MCF 10A (cell line): ENCODE data around the gene IKBKE. TPM values are rescaled to one million over a fixed set of nuclear protein-coding genes. Genes with fewer than 3 reads are reported as not detected.

Experiments
- BruUV-seq: library from RNA; stranded (reverse); fragments of 400-500 nt; replicated peaks from 2 replicates; lab custom pipeline; 2021; lab: Mats Ljungman, UMichigan
- CTCF ChIA-PET: fragments of 300-600 bp; sonication (Branson Sonifier 250); formaldehyde crosslinking; extraction: SDS; loops from one replicate; lab custom pipeline; 2021; ENCODE audit warnings: antibody characterized with exemption, inconsistent platforms; lab: Yijun Ruan, JAX
- POLR2A ChIA-PET: fragments of 300-600, 350-650 bp; sonication (Branson Sonifier 250); formaldehyde crosslinking; extraction: SDS; loops from one replicate; lab custom pipeline; 2020; ENCODE audit warnings: antibody characterized with exemption, inconsistent platforms; lab: Yijun Ruan, JAX
- DNase-seq: peaks from one replicate; pipeline ENCODE4 v3.0.0-alpha.2; 2018; ENCODE audit not compliant: unreplicated experiment
- H3K27ac Mint-ChIP-seq: one replicate; pipeline ENCODE4 v1.8.0; 2022; ENCODE audit warnings: mild to moderate bottlenecking, low read depth, mixed read lengths; ENCODE audit not compliant: unreplicated experiment
- H3K27me3 Mint-ChIP-seq: one replicate; pipeline ENCODE4 v1.8.0; 2022; ENCODE audit warnings: mixed read lengths; ENCODE audit not compliant: insufficient read depth, unreplicated experiment
- H3K36me3 Mint-ChIP-seq: one replicate; pipeline ENCODE4 v1.8.0; 2022; ENCODE audit warnings: mild to moderate bottlenecking, moderate library complexity, mixed read lengths; ENCODE audit not compliant: insufficient read depth, unreplicated experiment
- H3K4me1 Mint-ChIP-seq: one replicate; pipeline ENCODE4 v1.8.0; 2022; ENCODE audit warnings: mixed read lengths; ENCODE audit not compliant: insufficient read depth, unreplicated experiment
- H3K4me3 Mint-ChIP-seq: one replicate; pipeline ENCODE4 v1.8.0; 2022; ENCODE audit warnings: mild to moderate bottlenecking, moderate library complexity, mixed read lengths; ENCODE audit not compliant: unreplicated experiment
- H3K9me3 Mint-ChIP-seq: one replicate; pipeline ENCODE4 v1.8.0; 2022; ENCODE audit warnings: mixed read lengths; ENCODE audit not compliant: unreplicated experiment
- CTCF ChIP-seq: fragments of 200-600 bp; IDR thresholded peaks from one replicate; pipeline ENCODE4 v1.8.0; 2022; ENCODE audit warnings: antibody characterized with exemption, mild to moderate bottlenecking; ENCODE audit not compliant: unreplicated experiment
- intact Hi-C: fragments of 100-400 bp; cut with micrococcal nuclease; formaldehyde crosslinking; loops from 2 replicates; pipeline ENCODE4 v1.14.1; 2022
- total RNA-seq: library from RNA; stranded (reverse); gene quantifications from 2 replicates; pipeline ENCODE4 v1.2.3, GENCODE V29; 2022

IKBKE gene
- total RNA-seq, 1 experiment from 2014 or later, result 12.1 TPM

GRCh38 chr1:206505702-206506355, 35.6 kb downstream of the IKBKE start:
- Mint-ChIP-seq H3K27me3 (no peaks in the 10 kb centered on the region), H3K4me3 (peak overlapping the region; percentile 72), H3K27ac (no peak overlapping the region), H3K4me1 (peaks cover 65% of the 10 kb centered on the region), H3K36me3 (peaks cover 9% of the 10 kb centered on the region), H3K9me3 (no peaks in the 10 kb centered on the region)
- intact Hi-C loops, result loop anchor here (1.0 to 10.0 kb wide), 3 partner anchors 38 to 299 kb away; no protein-coding TSS in a partner anchor
- ChIA-PET POLR2A (interaction anchor here (1.1 to 1.8 kb wide), 6 partner anchors 9 to 107 kb away, joined by 3 to 8 read pairs (median 4); partner anchors contain the start of gene IKBKE), CTCF (interaction anchor here (0.6 to 21.4 kb wide), 38 partner anchors 9 to 1155 kb away, joined by 3 to 851 read pairs (median 4); no protein-coding TSS in a partner anchor)
- no TSS peak for BruUV-seq
- TF ChIP-seq CTCF, result peak; percentile 75
- DNase-seq, result peak; percentile 69

GRCh38 chr1:206506405-206507283, 36.4 kb downstream of the IKBKE start:
- no TSS peak for BruUV-seq
- intact Hi-C loops, result loop anchor here (1.0 to 10.0 kb wide), 3 partner anchors 38 to 298 kb away; no protein-coding TSS in a partner anchor
- ChIA-PET POLR2A (interaction anchor here (0.7 to 1.8 kb wide), 18 partner anchors 8 to 402 kb away, joined by 3 to 8 read pairs (median 4); partner anchors contain the start of gene IKBKE), CTCF (interaction anchor here (0.6 to 21.4 kb wide), 34 partner anchors 8 to 475 kb away, joined by 3 to 851 read pairs (median 4); no protein-coding TSS in a partner anchor)
- no peaks in the 10 kb centered on the region for H3K27me3 Mint-ChIP-seq
- no peaks in the 10 kb centered on the region for H3K9me3 Mint-ChIP-seq
- H3K4me1 Mint-ChIP-seq, result peaks cover 65% of the 10 kb centered on the region
- peaks cover 9% of the 10 kb centered on the region for H3K36me3 Mint-ChIP-seq
- peak overlapping the region; percentile 72 for H3K4me3 Mint-ChIP-seq
- no peak overlapping the region for H3K27ac Mint-ChIP-seq
- DNase-seq, result no peak
- no peak for TF ChIP-seq CTCF

GRCh38 chr1:206507284-206508129, 37.2 kb downstream of the IKBKE start, which contains the start of gene RASSF5:
Gene RASSF5 (plus strand): TSS chr1:206507531. CDS start chr1:206507603, 72 bp downstream.
- DNase-seq, result peak; percentile 87
- no peaks in the 10 kb centered on the region for H3K9me3 Mint-ChIP-seq
- H3K36me3 Mint-ChIP-seq, result peaks cover 9% of the 10 kb centered on the region
- CTCF ChIA-PET, result interaction anchor here (0.6 to 21.4 kb wide), 15 partner anchors 12 to 259 kb away, joined by 3 to 851 read pairs (median 4); no protein-coding TSS in a partner anchor
- peak within 1 kb of the TSS; percentile 72 for H3K4me3 Mint-ChIP-seq
- H3K4me1 Mint-ChIP-seq, result peaks cover 74% of the 10 kb centered on the region
- H3K27ac Mint-ChIP-seq, result peak within 1 kb of the TSS; percentile 72
- intact Hi-C loops, result loop anchor here (10.0 kb wide), 1 partner anchor 297 kb away; no protein-coding TSS in a partner anchor
- POLR2A ChIA-PET, result interaction anchor here (0.7 to 1.8 kb wide), 15 partner anchors 9 to 401 kb away, joined by 3 to 5 read pairs (median 3); partner anchors contain the start of gene IKBKE
- no peaks in the 10 kb centered on the region for H3K27me3 Mint-ChIP-seq
- no TSS peak for BruUV-seq
- no peak for TF ChIP-seq CTCF
